HepG2 (cell line): ENCODE data around the gene GSTK1. TPM values are rescaled to one million over a fixed set of nuclear protein-coding genes. Genes with fewer than 3 reads are reported as not detected.

Experiments used
- ATAC-seq: fragments of 200-7000 bp; cut with Tn5 transposase; 3 replicates; pipeline ENCODE4 v1.9.1; 2020; ENCODE audit warnings: mild to moderate bottlenecking, moderate library complexity
- BruUV-seq: library from RNA; stranded (reverse); fragments of 400-500 nt; replicated peaks from 2 replicates; lab custom pipeline; 2021; lab: Mats Ljungman, UMichigan
- CTCF ChIA-PET: fragments of 300-600 bp; formaldehyde crosslinking; extraction: SDS; loops from one replicate; lab custom pipeline; 2021; ENCODE audit warnings: low total read pairs, inconsistent platforms, low intra/inter-chr PET ratio; lab: Yijun Ruan, JAX
- POLR2A ChIA-PET: fragments of 350-600 bp; sonication (Branson Sonifier 250); formaldehyde crosslinking; loops from one replicate; lab custom pipeline; 2020; ENCODE audit warnings: antibody characterized with exemption, inconsistent platforms; lab: Yijun Ruan, JAX
- DNase-seq: peaks from one replicate; pipeline ENCODE4 v3.0.0-alpha.2; 2015; ENCODE audit warnings: low spot score
- FAIRE-seq: peaks from 3 replicates; lab custom pipeline; 2011; peaks lifted over from hg19 to GRCh38; lab: Jason Lieb, UNC
- H2AFZ ChIP-seq: one replicate; pipeline ENCODE4 v1.6.1; 2011; ENCODE audit warnings: low read length, inconsistent platforms
- H3K27ac ChIP-seq: fragments of 300-600 bp; 3 replicates; pipeline ENCODE4 v1.8.0; 2011; ENCODE audit warnings: mixed run types, mild to moderate bottlenecking, mixed read lengths, low read length, inconsistent platforms; ENCODE audit not compliant: insufficient read depth; ENCODE audit errors: extremely low read length
- H3K27me3 ChIP-seq, 2 experiments: fragments of 200-600 bp in 1 of 2; 2 replicates in 1 of 2; 3 replicates in 1 of 2; pipeline versions ENCODE4 v1.6.0 to v1.8.0; 2011; ENCODE audit warnings: low read length in 2 of 2, mild to moderate bottlenecking in 2 of 2, moderate library complexity in 2 of 2, inconsistent platforms in 1 of 2; ENCODE audit not compliant: insufficient read depth in 2 of 2, control insufficient read depth in 1 of 2
- H3K36me3 ChIP-seq, 2 experiments: fragments of 200-600 bp in 1 of 2; replicated peaks in 1 of 2; 2 replicates in 1 of 2; 3 replicates in 1 of 2; pipeline versions ENCODE4 v1.5.1 to v1.8.0; 2011; ENCODE audit warnings: low read length in 2 of 2, inconsistent platforms in 1 of 2; ENCODE audit not compliant: insufficient read depth in 2 of 2, control insufficient read depth in 1 of 2
- H3K4me1 ChIP-seq: 2 replicates; pipeline ENCODE4 v1.5.1; 2012; ENCODE audit warnings: low read length, inconsistent platforms; ENCODE audit not compliant: insufficient read depth
- H3K4me2 ChIP-seq: 2 replicates; pipeline ENCODE4 v1.6.0; 2011; ENCODE audit warnings: low read depth, low read length, inconsistent platforms
- H3K4me3 ChIP-seq, 3 experiments: fragments of 200-600 bp in 1 of 3; sonication (generic), shearing (Covaris generic) in 1 of 3; replicated peaks in 1 of 3; 2 replicates each; pipeline ENCODE4 v1.5.1; 2011 to 2016; ENCODE audit warnings: low read length in 3 of 3, inconsistent platforms in 2 of 3, low read depth in 2 of 3, mild to moderate bottlenecking in 2 of 3, control low read depth in 1 of 3, mixed read lengths in 1 of 3; ENCODE audit not compliant: insufficient read depth in 1 of 3
- H3K79me2 ChIP-seq: one replicate; pipeline ENCODE4 v1.6.1; 2011; ENCODE audit warnings: low read length, inconsistent platforms; ENCODE audit not compliant: insufficient read depth
- H3K9ac ChIP-seq: 2 replicates; pipeline ENCODE4 v1.6.0; 2011; ENCODE audit warnings: mild to moderate bottlenecking, low read depth, low read length, inconsistent platforms; ENCODE audit not compliant: insufficient read depth
- H3K9me3 ChIP-seq: 2 replicates; pipeline ENCODE4 v1.5.1; 2012; ENCODE audit warnings: mild to moderate bottlenecking, low read length
- H4K20me1 ChIP-seq: 2 replicates; pipeline ENCODE4 v1.6.0; 2011; ENCODE audit warnings: inconsistent platforms, mild to moderate bottlenecking, low read length, moderate library complexity; ENCODE audit not compliant: insufficient read depth
- ARNT ChIP-seq: fragments of 450-650 bp; IDR thresholded peaks from 2 replicates; pipeline ENCODE4 v1.6.1; 2017
- BORCS8-MEF2B ChIP-seq: sonication (generic); formaldehyde crosslinking; IDR thresholded peaks from 2 replicates; pipeline ENCODE4 v1.8.0; 2022; ENCODE audit warnings: mild to moderate bottlenecking, missing genetic modification reagents
- CC2D1A ChIP-seq: sonication (generic); formaldehyde crosslinking; IDR thresholded peaks from 2 replicates; pipeline ENCODE4 v1.8.1; 2023; ENCODE audit warnings: mild to moderate bottlenecking, missing genetic modification reagents
- CEBPB ChIP-seq: IDR thresholded peaks from 2 replicates; pipeline ENCODE4 v1.6.1; 2011; ENCODE audit warnings: low read depth, low read length, improper control_type of control experiment, borderline replicate concordance
- FOXO1 ChIP-seq: sonication (generic); formaldehyde crosslinking; IDR thresholded peaks from 2 replicates; pipeline ENCODE4 v1.4.0; 2020; ENCODE audit warnings: missing genetic modification reagents
- GLI4 ChIP-seq: sonication (generic); formaldehyde crosslinking; IDR thresholded peaks from 2 replicates; pipeline ENCODE4 v1.5.1; 2020; ENCODE audit warnings: missing genetic modification reagents, mild to moderate bottlenecking, moderate library complexity, borderline replicate concordance
- MAF1 ChIP-seq: sonication (generic); formaldehyde crosslinking; IDR thresholded peaks from 2 replicates; pipeline ENCODE4 v1.5.0; 2020; ENCODE audit warnings: missing genetic modification reagents, borderline replicate concordance
- NFATC3 ChIP-seq: sonication (generic); formaldehyde crosslinking; IDR thresholded peaks from 2 replicates; pipeline ENCODE4 v1.5.1; 2020; ENCODE audit warnings: mild to moderate bottlenecking, missing genetic modification reagents
- TMF1 ChIP-seq: sonication (generic); formaldehyde crosslinking; IDR thresholded peaks from 2 replicates; pipeline ENCODE4 v1.8.1; 2022; ENCODE audit warnings: low read depth, missing genetic modification reagents
- ZMYM3 ChIP-seq: sonication (generic); formaldehyde crosslinking; IDR thresholded peaks from 2 replicates; pipeline ENCODE4 v1.5.1; 2020; ENCODE audit warnings: mild to moderate bottlenecking, missing genetic modification reagents
- ZNF207 ChIP-seq: fragments of 450-650 bp; IDR thresholded peaks from 2 replicates; pipeline ENCODE4 v1.6.1; 2016; ENCODE audit warnings: antibody characterized with exemption, borderline replicate concordance
- ZNF33A ChIP-seq: sonication (generic); formaldehyde crosslinking; IDR thresholded peaks from 2 replicates; pipeline ENCODE4 v1.5.1; 2020; ENCODE audit warnings: missing genetic modification reagents, mild to moderate bottlenecking, moderate library complexity, borderline replicate concordance
- ZNF350 ChIP-seq: sonication (generic); formaldehyde crosslinking; IDR thresholded peaks from 2 replicates; pipeline ENCODE4 v1.4.0; 2020; ENCODE audit warnings: mild to moderate bottlenecking, low read depth, missing genetic modification reagents, borderline replicate concordance
- ZNF747 ChIP-seq: sonication (generic); formaldehyde crosslinking; IDR thresholded peaks from 2 replicates; pipeline ENCODE4 v1.8.1; 2023; ENCODE audit warnings: missing genetic modification reagents, mild to moderate bottlenecking, borderline replicate concordance
- WGBS: methylation state at CpG from one replicate; pipeline ENCODE4 v1.1.6; 2017; ENCODE audit warnings: low lambda C conversion rate; 5-methylcytosine and 5-hydroxymethylcytosine counted together
- in situ Hi-C: cut with HindIII; loops from 2 replicates; pipeline ENCODE4 v1.10.0; 2017; ENCODE audit warnings: low pct_unique_long_range_greater_than_20kb; ENCODE audit not compliant: extremely low pct_ligation_motif_present
- intact Hi-C: fragments of 100-400 bp; cut with micrococcal nuclease; formaldehyde crosslinking; loops from one replicate; pipeline ENCODE4 v1.10.0; 2022; ENCODE audit not compliant: unreplicated experiment
- polyA plus RNA-seq, 8 experiments: library from polyadenylated mRNA; depleted of rRNA in 3 of 8; stranded (reverse) in 7 of 8; unstranded in 1 of 8; fragments of >200 nt; fragmentation: Illumina TruSeq in 4 of 8; extraction: Trizol in 4 of 8; gene quantifications; 2 replicates each; pipeline versions ENCODE4 v1.2.1 to v1.2.3, GENCODE V29; 2011 to 2016; ENCODE audit warnings: low read depth in 4 of 8, missing spikeins in 1 of 8, mixed read lengths in 1 of 8; ENCODE audit not compliant: insufficient read depth in 1 of 8
- total RNA-seq, 5 experiments: library from RNA; depleted of rRNA; stranded (reverse); fragments of >200 nt; fragmentation: Illumina TruSeq; extraction: Trizol; gene quantifications; 2 replicates each; pipeline ENCODE4 v1.2.3, GENCODE V29; 2016; ENCODE audit warnings: low read depth in 1 of 5
- TF ChIP-seq, protein P1 (sequence below): sonication (generic); formaldehyde crosslinking; conservative IDR thresholded peaks from 2 replicates; pipeline ENCODE4 v1.8.0; 2022; ENCODE audit warnings: low read depth, missing genetic modification reagents
- TF ChIP-seq, protein P2 (sequence below): conservative IDR thresholded peaks from 2 replicates; pipeline ENCODE4 v1.6.1; 2018; ENCODE audit warnings: missing genetic modification reagents
- TF ChIP-seq, protein P3 (sequence below): sonication (generic); formaldehyde crosslinking; IDR thresholded peaks from 2 replicates; pipeline ENCODE4 v1.4.0; 2020; ENCODE audit warnings: missing genetic modification reagents

Gene GSTK1
- total and polyA plus RNA-seq, 2 of the 13 experiments (the other 11 are each of a cell fraction or from before 2014, with no cell fraction given), result 64.6 to 92.1 TPM

DNA sequence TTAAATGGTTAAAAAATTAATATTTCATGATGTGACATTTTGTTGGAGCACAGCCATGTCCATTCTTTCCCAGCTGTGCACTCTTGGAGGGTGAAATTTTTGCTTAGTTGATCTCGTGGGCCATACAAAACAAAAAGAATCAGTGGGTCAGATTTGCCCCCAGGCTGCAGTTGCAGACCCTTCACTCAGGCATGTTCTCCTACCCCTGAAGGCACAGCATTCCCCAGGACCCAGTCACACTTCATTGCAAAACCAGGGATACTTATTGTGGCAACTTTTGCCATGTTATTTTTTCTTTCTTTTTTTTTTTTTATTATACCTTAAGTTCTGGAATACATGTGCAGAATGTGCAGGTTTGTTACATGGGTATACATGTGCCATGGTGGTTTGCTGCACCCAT lies 35.4 kb upstream of the GSTK1 start:
- BruUV-seq, result no TSS peak
- ATAC-seq (no peak), FAIRE-seq (no peak), DNase-seq (no peak)
- TF ChIP-seq FOXO1 (CRISPR knock-in tag) (no peak), TMF1 (CRISPR knock-in tag) (no peak), MAF1 (CRISPR knock-in tag) (no peak), GLI4 (CRISPR knock-in tag) (no peak), NFATC3 (CRISPR knock-in tag) (no peak), ZNF207 (no peak), CC2D1A (no peak), ARNT (no peak), ZNF350 (no peak), ZNF33A (CRISPR knock-in tag) (no peak), ZMYM3 (no peak), CEBPB (no peak), ZNF747 (CRISPR knock-in tag) (no peak), BORCS8-MEF2B (CRISPR knock-in tag) (no peak)
- TF ChIP-seq, protein P1, sequence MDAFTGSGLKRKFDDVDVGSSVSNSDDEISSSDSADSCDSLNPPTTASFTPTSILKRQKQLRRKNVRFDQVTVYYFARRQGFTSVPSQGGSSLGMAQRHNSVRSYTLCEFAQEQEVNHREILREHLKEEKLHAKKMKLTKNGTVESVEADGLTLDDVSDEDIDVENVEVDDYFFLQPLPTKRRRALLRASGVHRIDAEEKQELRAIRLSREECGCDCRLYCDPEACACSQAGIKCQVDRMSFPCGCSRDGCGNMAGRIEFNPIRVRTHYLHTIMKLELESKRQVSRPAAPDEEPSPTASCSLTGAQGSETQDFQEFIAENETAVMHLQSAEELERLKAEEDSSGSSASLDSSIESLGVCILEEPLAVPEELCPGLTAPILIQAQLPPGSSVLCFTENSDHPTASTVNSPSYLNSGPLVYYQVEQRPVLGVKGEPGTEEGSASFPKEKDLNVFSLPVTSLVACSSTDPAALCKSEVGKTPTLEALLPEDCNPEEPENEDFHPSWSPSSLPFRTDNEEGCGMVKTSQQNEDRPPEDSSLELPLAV (CRISPR knock-in tag), result no peak
- TF ChIP-seq, protein P2, sequence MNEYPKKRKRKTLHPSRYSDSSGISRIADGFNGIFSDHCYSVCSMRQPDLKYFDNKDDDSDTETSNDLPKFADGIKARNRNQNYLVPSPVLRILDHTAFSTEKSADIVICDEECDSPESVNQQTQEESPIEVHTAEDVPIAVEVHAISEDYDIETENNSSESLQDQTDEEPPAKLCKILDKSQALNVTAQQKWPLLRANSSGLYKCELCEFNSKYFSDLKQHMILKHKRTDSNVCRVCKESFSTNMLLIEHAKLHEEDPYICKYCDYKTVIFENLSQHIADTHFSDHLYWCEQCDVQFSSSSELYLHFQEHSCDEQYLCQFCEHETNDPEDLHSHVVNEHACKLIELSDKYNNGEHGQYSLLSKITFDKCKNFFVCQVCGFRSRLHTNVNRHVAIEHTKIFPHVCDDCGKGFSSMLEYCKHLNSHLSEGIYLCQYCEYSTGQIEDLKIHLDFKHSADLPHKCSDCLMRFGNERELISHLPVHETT (CRISPR knock-in tag), result no peak
- TF ChIP-seq, protein P3, sequence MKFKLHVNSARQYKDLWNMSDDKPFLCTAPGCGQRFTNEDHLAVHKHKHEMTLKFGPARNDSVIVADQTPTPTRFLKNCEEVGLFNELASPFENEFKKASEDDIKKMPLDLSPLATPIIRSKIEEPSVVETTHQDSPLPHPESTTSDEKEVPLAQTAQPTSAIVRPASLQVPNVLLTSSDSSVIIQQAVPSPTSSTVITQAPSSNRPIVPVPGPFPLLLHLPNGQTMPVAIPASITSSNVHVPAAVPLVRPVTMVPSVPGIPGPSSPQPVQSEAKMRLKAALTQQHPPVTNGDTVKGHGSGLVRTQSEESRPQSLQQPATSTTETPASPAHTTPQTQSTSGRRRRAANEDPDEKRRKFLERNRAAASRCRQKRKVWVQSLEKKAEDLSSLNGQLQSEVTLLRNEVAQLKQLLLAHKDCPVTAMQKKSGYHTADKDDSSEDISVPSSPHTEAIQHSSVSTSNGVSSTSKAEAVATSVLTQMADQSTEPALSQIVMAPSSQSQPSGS (CRISPR knock-in tag), result no peak
- no peaks in the 10 kb centered on the region for H3K36me3 ChIP-seq
- H2AFZ ChIP-seq, result no peak overlapping the region
- ChIA-PET POLR2A (no interaction called here), CTCF (no interaction called here)
- in situ Hi-C loops, result no loop called here
- 0 out of 5 replicates have a peak, but pooled peaks cover 1 to 2% of the 10 kb centered on the region in 2 experiments for H3K27me3 ChIP-seq
- intact Hi-C loops, result no loop called here
- H3K4me3 ChIP-seq, result no peak overlapping the region
- H3K4me1 ChIP-seq, result no peaks in the 10 kb centered on the region
- no peaks in the 10 kb centered on the region for H3K79me2 ChIP-seq
- H3K27ac ChIP-seq, result no peak overlapping the region
- H3K9ac ChIP-seq, result no peak overlapping the region
- no peak overlapping the region for H3K4me2 ChIP-seq
- H4K20me1 ChIP-seq, result no peaks in the 10 kb centered on the region
- WGBS, result 0% methylated on average over 1 of the region's 1 CpG
- no peaks in the 10 kb centered on the region for H3K9me3 ChIP-seq
